Aorta (tissue), 5 donors: ENCODE results near the gene FAM20B. TPM values are rescaled to one million over a fixed set of nuclear protein-coding genes. Genes with fewer than 3 reads are reported as not detected.

Experiments used
- ATAC-seq: fragments of 200-7000 bp; cut with Tn5 transposase; one replicate; pipeline ENCODE4 v1.9.1; 2022; ENCODE audit warnings: moderate library complexity; ENCODE audit not compliant: low FRiP score
- DNase-seq, 2 donors: peaks; one replicate each; pipeline ENCODE4 v3.0.0-alpha.2; 2020
- H3K27ac ChIP-seq, 2 donors: one replicate each; pipeline ENCODE4 v1.5.1; 2013; ENCODE audit warnings: low read length in 2 of 2, mild to moderate bottlenecking in 2 of 2, moderate library complexity in 2 of 2, control low read depth in 1 of 2, inconsistent platforms in 1 of 2, low read depth in 1 of 2
- H3K27me3 ChIP-seq, 2 donors: one replicate each; pipeline ENCODE4 v1.6.1; 2013; ENCODE audit warnings: control low read depth in 1 of 2, low read length in 1 of 2, mild to moderate bottlenecking in 1 of 2, moderate library complexity in 1 of 2; ENCODE audit not compliant: insufficient read depth in 2 of 2, control insufficient read depth in 1 of 2
- H3K36me3 ChIP-seq, 2 donors: one replicate each; pipeline ENCODE4 v1.6.1; 2013; ENCODE audit warnings: control low read depth in 1 of 2, low read length in 1 of 2, mild to moderate bottlenecking in 1 of 2; ENCODE audit not compliant: insufficient read depth in 2 of 2, control insufficient read depth in 1 of 2
- H3K4me1 ChIP-seq, 2 donors: one replicate each; pipeline ENCODE4 v1.6.1; 2013; ENCODE audit warnings: low read length in 2 of 2, control low read depth in 1 of 2, mild to moderate bottlenecking in 1 of 2, moderate library complexity in 1 of 2; ENCODE audit not compliant: insufficient read depth in 2 of 2, control insufficient read depth in 1 of 2
- H3K4me3 ChIP-seq, 2 donors: one replicate each; pipeline ENCODE4 v1.5.1; 2013; ENCODE audit warnings: low read length in 2 of 2, control low read depth in 1 of 2, mild to moderate bottlenecking in 1 of 2
- H3K9me3 ChIP-seq: one replicate; pipeline ENCODE4 v1.6.1; 2013; ENCODE audit warnings: mild to moderate bottlenecking, low read length; ENCODE audit not compliant: control insufficient read depth
- WGBS, 2 donors: extraction: QIAGEN DNeasy Blood & Tissue Kit; methylation state at CpG; one replicate each; pipeline ENCODE4 v1.1.7; 2013; 5-methylcytosine and 5-hydroxymethylcytosine counted together
- intact Hi-C, 2 donors: fragments of 100-400 bp; cut with DNase I; formaldehyde crosslinking; loops; one replicate each; pipeline versions ENCODE4 v1.14.2 to v1.15.0; 2022
- polyA plus RNA-seq, 2 donors: library from polyadenylated mRNA; stranded (reverse); fragments of 200-250 nt; gene quantifications; one replicate each; pipeline ENCODE4 v1.2.3, GENCODE V29; 2013
- total RNA-seq, 2 donors: library from RNA; stranded (reverse); fragmentation: NEBNext Ultra II Directional; extraction: Animal tissue kit (Norgen Biotek cat#: 25700); gene quantifications; one replicate each; pipeline ENCODE4 v1.2.1, GENCODE V29; 2021
- donor health status: healthy with polysubstance abuse.
- donor health status: Bipolar disorder and iron deficiency.
- donor health status: DM: no; HTN: no; CAD: no.
- donor health status: DM: no; HTN: no; CAD: no.
- donor health status: DM: yes; HTN: yes; CAD: no.

Gene FAM20B
- total and polyA plus RNA-seq, 4 donors, result 22.5 to 75.5 (median 39.8) TPM

DNA sequence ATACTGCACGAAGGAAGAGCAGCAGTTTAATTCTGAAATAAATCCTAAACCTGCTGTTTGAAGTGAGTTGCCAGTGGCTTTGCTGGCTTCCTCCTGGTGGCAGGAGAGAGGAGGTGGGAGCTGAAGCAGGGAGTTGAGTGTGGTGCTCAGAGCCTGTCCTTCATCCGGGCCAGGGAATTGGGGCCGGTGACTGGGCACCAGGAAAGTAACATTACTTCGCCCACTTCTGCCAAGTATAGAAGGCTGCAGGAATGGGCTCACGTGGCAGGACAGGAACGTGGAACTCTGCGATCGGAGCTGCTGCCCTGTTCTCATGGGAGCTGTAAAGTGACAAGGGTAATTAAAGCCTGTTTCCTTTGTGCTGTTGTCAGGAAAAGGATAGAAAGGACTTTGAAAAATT is 64.8 kb downstream of the FAM20B start:
- 4 to 11% methylated on average over 8 of the region's 8 CpGs for WGBS, 2 donors
- intact Hi-C loops, result loop anchor here in 1 of 2 donors (5.0 kb wide), 1 partner anchor 102 kb away; no protein-coding TSS in a partner anchor
- Histone ChIP-seq H3K4me1 (no peaks in the 10 kb centered on the region), H3K9me3 (no peaks in the 10 kb centered on the region), H3K27ac (peak overlapping the region in 1 of 2 donors; percentile 66), H3K36me3 (peaks cover 4 to 6% of the 10 kb centered on the region in 2 donors), H3K27me3 (no peaks in the 10 kb centered on the region), H3K4me3 (no peak overlapping the region)
- peak; percentile 66 to 84 for DNase-seq
- peak; percentile 51 for ATAC-seq

DNA sequence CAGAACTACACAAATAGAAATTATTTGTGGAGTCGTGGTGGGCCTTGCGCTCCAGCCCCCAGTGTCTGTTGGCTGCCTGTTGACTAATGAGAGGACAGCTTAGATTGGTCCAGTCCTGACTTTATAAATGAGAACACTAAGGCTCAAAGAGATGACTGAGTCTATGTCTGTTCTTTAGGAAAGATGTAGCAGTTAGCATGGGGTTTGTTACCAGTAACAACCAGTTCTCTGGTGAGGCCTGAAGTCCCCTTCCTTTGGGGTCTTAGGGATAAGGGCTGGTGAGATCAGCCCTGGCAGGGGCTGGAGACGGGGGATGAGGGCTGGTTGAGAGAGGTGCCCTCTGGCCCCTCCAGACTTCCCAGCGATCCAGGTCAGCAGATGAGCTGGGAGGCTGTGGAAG is 65.2 kb downstream of the FAM20B start:
- H3K27ac ChIP-seq, result peak overlapping the region in 1 of 2 donors; percentile 66
- DNase-seq (no peak), ATAC-seq (no peak)
- intact Hi-C loops, result loop anchor here in 1 of 2 donors (5.0 kb wide), 1 partner anchor 101 kb away; no protein-coding TSS in a partner anchor
- 59 to 60% methylated on average over 4 of the region's 4 CpGs for WGBS, 2 donors
- no peaks in the 10 kb centered on the region for H3K27me3 ChIP-seq
- H3K4me1 ChIP-seq, result no peaks in the 10 kb centered on the region
- H3K9me3 ChIP-seq, result no peaks in the 10 kb centered on the region
- H3K36me3 ChIP-seq, result peaks cover 4 to 7% of the 10 kb centered on the region in 2 donors
- no peak overlapping the region for H3K4me3 ChIP-seq

DNA sequence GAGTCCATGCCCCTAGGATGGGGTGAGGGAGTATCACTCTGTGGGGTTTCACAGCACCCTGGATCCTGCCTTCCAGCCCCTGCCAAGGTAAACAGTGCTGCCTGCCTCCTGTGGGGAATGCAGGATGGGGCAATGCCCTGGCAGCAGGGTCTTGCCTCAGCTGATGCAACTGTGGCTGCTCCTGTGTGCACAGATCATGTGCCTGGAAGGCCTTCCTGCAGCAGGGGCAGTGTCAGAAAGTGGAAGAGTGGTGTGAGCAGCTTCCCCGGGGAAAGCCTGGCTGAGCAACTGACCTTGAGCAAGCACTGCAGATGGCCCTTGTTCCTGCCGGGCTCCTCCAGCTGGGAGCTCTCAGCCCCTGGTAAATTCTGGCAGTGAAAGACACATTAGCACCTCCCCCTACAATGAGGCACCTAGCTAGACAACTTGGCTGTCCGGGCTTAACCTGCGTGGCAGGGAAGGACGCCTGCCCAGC is 66.0 kb downstream of the FAM20B start:
- H3K4me3 ChIP-seq, result no peak overlapping the region
- DNase-seq (peak in 1 of 2 donors; percentile 74), ATAC-seq (peak; percentile 50)
- peak overlapping the region in 1 of 2 donors; percentile 66 for H3K27ac ChIP-seq
- H3K27me3 ChIP-seq, result no peaks in the 10 kb centered on the region
- H3K4me1 ChIP-seq, result no peaks in the 10 kb centered on the region
- intact Hi-C loops, result loop anchor here in 1 of 2 donors (5.0 kb wide), 1 partner anchor 101 kb away; no protein-coding TSS in a partner anchor
- H3K9me3 ChIP-seq, result no peaks in the 10 kb centered on the region
- 44 to 47% methylated on average over 5 of the region's 5 CpGs for WGBS, 2 donors
- peaks cover 4 to 7% of the 10 kb centered on the region in 2 donors for H3K36me3 ChIP-seq

DNA sequence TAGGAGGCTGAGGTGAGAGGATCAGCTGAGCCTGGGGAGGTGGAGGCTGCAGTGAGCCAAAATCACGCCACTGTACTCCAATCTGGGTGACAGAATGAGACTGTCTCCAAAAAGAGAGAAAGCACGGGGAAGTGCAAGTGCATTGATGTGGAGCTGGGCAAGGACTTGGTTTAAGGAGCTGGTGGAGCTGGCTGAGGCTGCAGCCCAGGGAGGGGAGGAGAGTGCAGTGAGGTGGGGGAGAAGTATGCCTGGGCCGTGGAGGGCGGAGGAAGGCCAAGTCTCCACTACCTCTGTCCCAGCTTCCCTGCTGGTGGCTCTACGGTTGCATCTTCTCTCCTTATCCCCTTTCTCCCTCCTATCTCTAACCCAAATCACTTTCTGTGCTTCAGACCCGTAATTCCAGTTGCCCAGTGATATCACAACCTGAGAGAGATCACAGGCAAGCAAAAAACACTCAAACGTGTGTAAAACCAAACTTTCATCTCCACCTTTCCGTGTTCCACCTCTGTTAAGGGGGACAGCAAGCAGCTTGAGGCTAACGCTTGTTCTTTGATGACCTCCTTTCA is 67.3 kb downstream of the FAM20B start:
- no peak for ATAC-seq

DNA sequence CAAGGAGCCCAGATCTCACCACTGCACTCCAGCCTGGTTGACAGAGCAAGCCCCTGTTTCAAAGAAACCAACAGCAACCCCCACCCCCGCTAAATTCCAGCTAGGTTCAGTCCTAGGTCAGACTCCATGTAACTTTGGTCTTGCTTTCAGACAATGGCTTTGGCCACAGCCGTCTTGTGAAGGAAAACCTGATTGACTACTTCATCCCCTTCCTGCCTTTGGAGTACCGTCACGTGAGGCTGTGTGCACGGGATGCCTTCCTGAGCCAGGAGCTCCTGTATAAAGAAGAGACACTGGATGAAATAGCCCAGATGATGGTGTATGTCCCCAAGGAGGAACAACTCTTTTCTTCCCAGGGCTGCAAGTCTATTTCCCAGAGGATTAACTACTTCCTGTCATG is 69.1 kb downstream of the FAM20B start:
- Histone ChIP-seq H3K36me3 (peaks cover 4 to 7% of the 10 kb centered on the region in 2 donors), H3K27me3 (no peaks in the 10 kb centered on the region), H3K9me3 (no peaks in the 10 kb centered on the region), H3K4me3 (no peak overlapping the region), H3K27ac (no peak overlapping the region), H3K4me1 (no peaks in the 10 kb centered on the region)
- intact Hi-C loops, result loop anchor here in 1 of 2 donors (5.0 kb wide), 1 partner anchor 97 kb away; no protein-coding TSS in a partner anchor
- ATAC-seq (no peak), DNase-seq (no peak)
- WGBS, 2 donors, result 81 to 83% methylated on average over 5 of the region's 5 CpGs

More for the DNA sequence above, 67.3 kb downstream of the FAM20B start:
- H3K9me3 ChIP-seq, result no peaks in the 10 kb centered on the region
- DNase-seq, result no peak
- H3K36me3 ChIP-seq, result peaks cover 4 to 7% of the 10 kb centered on the region in 2 donors
- H3K27me3 ChIP-seq, result no peaks in the 10 kb centered on the region
- WGBS, 2 donors, result 83 to 91% methylated on average over 7 to 9 of the region's 9 CpGs
- no peaks in the 10 kb centered on the region for H3K4me1 ChIP-seq
- intact Hi-C loops, result loop anchor here in 1 of 2 donors (5.0 kb wide), 1 partner anchor 99 kb away; no protein-coding TSS in a partner anchor
- H3K27ac ChIP-seq, result no peak overlapping the region
- no peak overlapping the region for H3K4me3 ChIP-seq

DNA sequence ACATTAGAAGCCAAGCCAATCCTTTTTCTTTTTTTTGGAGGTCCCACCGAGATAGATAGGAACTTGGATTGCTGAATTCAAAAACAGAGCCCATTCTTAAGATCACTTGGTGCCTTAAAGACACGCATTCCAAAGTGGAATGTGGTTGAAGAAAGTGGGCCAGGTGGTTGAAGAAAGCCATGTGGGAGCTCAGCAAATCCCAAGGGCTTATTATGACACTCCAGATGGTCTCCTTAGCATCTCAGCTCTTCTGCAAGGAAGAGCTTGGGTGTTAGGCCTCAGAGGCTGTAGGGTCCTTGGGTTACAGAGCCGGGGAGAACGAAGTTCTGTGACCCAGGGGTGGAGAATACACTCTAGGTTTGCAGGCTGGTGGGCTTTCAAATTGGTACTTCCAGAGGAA is 69.7 kb downstream of the FAM20B start:
- no peaks in the 10 kb centered on the region for H3K9me3 ChIP-seq
- H3K4me1 ChIP-seq, result no peaks in the 10 kb centered on the region
- peaks cover 4 to 9% of the 10 kb centered on the region in 2 donors for H3K36me3 ChIP-seq
- ATAC-seq (no peak), DNase-seq (no peak)
- intact Hi-C loops, result no loop called here
- no peaks in the 10 kb centered on the region for H3K27me3 ChIP-seq
- no peak overlapping the region for H3K27ac ChIP-seq
- WGBS, 2 donors, result 70 to 71% methylated on average over 4 of the region's 4 CpGs
- H3K4me3 ChIP-seq, result no peak overlapping the region

DNA sequence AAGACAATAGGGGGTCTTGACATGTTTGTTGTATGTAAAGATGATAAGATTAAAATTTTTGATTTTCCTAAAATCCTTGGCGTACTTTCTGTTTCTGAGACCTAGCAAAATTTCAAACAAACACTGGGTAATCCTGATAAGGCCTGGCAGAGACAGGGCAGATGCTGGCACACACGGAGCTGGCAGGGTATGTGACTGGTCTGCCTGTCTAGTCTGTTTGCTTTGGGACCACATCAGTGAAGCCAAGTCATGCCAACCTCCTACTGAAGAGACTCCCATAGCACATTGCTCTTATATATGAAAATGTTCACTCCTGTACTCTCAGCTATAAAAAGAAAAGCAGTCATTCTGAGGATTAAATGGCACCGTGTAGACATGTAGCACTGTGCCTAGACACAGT is 70.2 kb downstream of the FAM20B start:
- WGBS, 2 donors, result 51 to 55% methylated on average over 3 of the region's 3 CpGs
- no peaks in the 10 kb centered on the region for H3K27me3 ChIP-seq
- intact Hi-C loops, result no loop called here

DNA sequence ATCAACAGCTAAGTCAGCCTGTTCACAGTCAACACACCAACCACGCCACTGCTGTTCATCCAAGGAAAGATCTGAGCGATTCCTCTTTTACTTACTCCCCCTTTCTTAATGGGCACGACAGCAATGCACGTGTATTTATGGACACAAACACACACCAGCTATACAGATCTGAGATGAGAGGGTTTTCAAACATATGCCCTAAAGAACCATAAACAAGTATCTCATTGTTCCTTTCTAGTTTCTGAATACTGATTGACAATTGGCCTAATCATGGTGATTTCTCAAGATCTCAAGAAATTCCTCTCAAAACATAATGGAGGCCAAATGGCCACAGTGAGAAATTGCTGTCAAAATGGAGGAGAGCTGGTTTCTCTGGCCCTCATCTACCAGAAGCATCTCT is 74.2 kb downstream of the FAM20B start:
- intact Hi-C loops, result no loop called here
- DNase-seq, result no peak
- H3K27ac ChIP-seq, result no peak overlapping the region
- no peak overlapping the region for H3K4me3 ChIP-seq
- no peaks in the 10 kb centered on the region for H3K27me3 ChIP-seq
- no peak for ATAC-seq
- no peaks in the 10 kb centered on the region for H3K9me3 ChIP-seq
- 91 to 96% methylated on average over 4 of the region's 4 CpGs for WGBS, 2 donors
- H3K4me1 ChIP-seq, result no peaks in the 10 kb centered on the region
- peaks cover 3 to 4% of the 10 kb centered on the region in 2 donors for H3K36me3 ChIP-seq

More for the DNA sequence above, 70.2 kb downstream of the FAM20B start:
- DNase-seq (no peak), ATAC-seq (no peak)
- H3K4me3 ChIP-seq, result no peak overlapping the region
- H3K9me3 ChIP-seq, result no peaks in the 10 kb centered on the region
- peaks cover 4 to 9% of the 10 kb centered on the region in 2 donors for H3K36me3 ChIP-seq
- no peak overlapping the region for H3K27ac ChIP-seq
- H3K4me1 ChIP-seq, result no peaks in the 10 kb centered on the region

DNA sequence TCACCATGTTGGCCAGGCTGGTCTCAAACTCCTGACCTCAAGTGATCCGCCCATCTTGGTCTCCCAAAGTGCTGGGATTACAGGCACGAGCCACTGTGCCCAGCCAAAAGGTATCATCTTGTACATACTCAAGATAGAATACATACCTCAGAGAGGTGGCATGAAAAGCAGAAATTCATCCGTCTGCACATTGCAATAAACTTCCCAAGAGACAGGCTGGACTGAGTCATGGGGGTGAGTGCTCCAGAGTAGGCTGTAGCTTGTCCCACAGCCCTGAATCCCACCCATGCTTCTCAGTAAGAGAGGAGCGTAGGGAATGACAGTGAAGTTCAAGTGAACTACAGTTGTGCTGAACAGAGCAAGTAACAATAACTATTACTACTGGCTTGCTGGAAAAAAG is 75.9 kb downstream of the FAM20B start:
- H3K4me3 ChIP-seq, result no peak overlapping the region
- ATAC-seq (no peak), DNase-seq (no peak)
- H3K27me3 ChIP-seq, result no peaks in the 10 kb centered on the region
- WGBS, 2 donors, result 87 to 89% methylated on average over 4 of the region's 4 CpGs
- no peaks in the 10 kb centered on the region for H3K9me3 ChIP-seq
- intact Hi-C loops, result no loop called here
- H3K36me3 ChIP-seq, result peaks cover 2% of the 10 kb centered on the region in 2 donors
- no peak overlapping the region for H3K27ac ChIP-seq
- H3K4me1 ChIP-seq, result no peaks in the 10 kb centered on the region
